PC-9 (cell line): ENCODE data around the gene TSPAN10. TPM values are rescaled to one million over a fixed set of nuclear protein-coding genes. Genes with fewer than 3 reads are reported as not detected.

Experiments used
- BruUV-seq: library from RNA; stranded (reverse); fragments of 400-500 nt; replicated peaks from 2 replicates; lab custom pipeline; 2021; lab: Mats Ljungman, UMichigan
- CTCF ChIA-PET: fragments of 300-600 bp; sonication (Branson Sonifier 250); formaldehyde crosslinking; loops from one replicate; lab custom pipeline; 2022; ENCODE audit warnings: antibody characterized with exemption; lab: Charles Lee
- POLR2A ChIA-PET: fragments of 300-600 bp; sonication (Branson Sonifier 250); formaldehyde crosslinking; loops from one replicate; lab custom pipeline; 2022; ENCODE audit warnings: antibody characterized with exemption; ENCODE audit not compliant: unreplicated experiment; lab: Charles Lee
- DNase-seq, 2 experiments: peaks; one replicate each; pipeline versions ENCODE4 v3.0.0 to v3.0.0-alpha.2; 2015 to 2022; ENCODE audit warnings: mixed read lengths in 1 of 2
- H2AFZ ChIP-seq: fragments of 200-600 bp; sonication (generic); 2 replicates; pipeline ENCODE4 v1.8.1; 2017; ENCODE audit warnings: antibody characterized with exemption
- H3F3A ChIP-seq: fragments of 200-600 bp; sonication (generic); 2 replicates; pipeline ENCODE4 v1.8.1; 2017; ENCODE audit warnings: antibody characterized with exemption, mild to moderate bottlenecking, low read depth; ENCODE audit not compliant: insufficient read depth
- H3K27ac ChIP-seq: fragments of 200-600 bp; sonication (generic); 2 replicates; pipeline ENCODE4 v1.6.1; 2016; ENCODE audit warnings: mixed run types
- H3K27me3 ChIP-seq: fragments of 200-600 bp; sonication (generic); 2 replicates; pipeline ENCODE4 v1.6.1; 2016; ENCODE audit warnings: low read depth, mixed run types; ENCODE audit not compliant: insufficient read depth
- H3K36me3 ChIP-seq: fragments of 200-600 bp; sonication (generic); 2 replicates; pipeline ENCODE4 v1.6.1; 2016; ENCODE audit warnings: low read depth, mixed run types
- H3K4me1 ChIP-seq: fragments of 200-600 bp; sonication (generic); replicated peaks from 2 replicates; pipeline ENCODE4 v1.6.1; 2016; ENCODE audit warnings: mixed run types; ENCODE audit not compliant: insufficient read depth
- H3K4me2 ChIP-seq: fragments of 200-600 bp; sonication (generic); 2 replicates; pipeline ENCODE4 v1.6.1; 2017; ENCODE audit warnings: mixed run types
- H3K4me3 ChIP-seq: fragments of 200-600 bp; sonication (generic); 2 replicates; pipeline ENCODE4 v1.6.1; 2016; ENCODE audit warnings: mixed run types
- H3K79me2 ChIP-seq: fragments of 200-600 bp; sonication (generic); 2 replicates; pipeline ENCODE4 v1.6.1; 2017; ENCODE audit warnings: low read depth, mixed run types
- H3K9me2 ChIP-seq: fragments of 200-600 bp; sonication (generic); 2 replicates; pipeline ENCODE4 v1.8.1; 2017; ENCODE audit warnings: mild to moderate bottlenecking; ENCODE audit not compliant: insufficient read depth
- H3K9me3 ChIP-seq: fragments of 200-600 bp; sonication (generic); 2 replicates; pipeline ENCODE4 v1.8.1; 2016; ENCODE audit warnings: low read depth; ENCODE audit not compliant: insufficient read depth
- H4K20me1 ChIP-seq: fragments of 200-600 bp; sonication (generic); 2 replicates; pipeline ENCODE4 v1.8.1; 2017; ENCODE audit not compliant: insufficient read depth
- EZH2 ChIP-seq: fragments of 200-600 bp; sonication (generic); IDR thresholded peaks from 2 replicates; pipeline ENCODE4 v1.8.0; 2017; ENCODE audit warnings: antibody characterized with exemption, low read depth
- intact Hi-C: fragments of 100-400 bp; cut with micrococcal nuclease; formaldehyde crosslinking; loops from one replicate; pipeline ENCODE4 v1.10.0; 2022; ENCODE audit not compliant: unreplicated experiment
- total RNA-seq: library from RNA; stranded (reverse); gene quantifications from 2 replicates; pipeline ENCODE4 v1.2.3, GENCODE V29; 2021
- TF ChIP-seq, protein P1 (sequence below): fragments of 200-600 bp; sonication (generic); conservative IDR thresholded peaks from 2 replicates; pipeline ENCODE4 v1.6.1; 2017; ENCODE audit warnings: mixed run types, antibody characterized with exemption, mild to moderate bottlenecking, moderate library complexity

The TSPAN10 gene
- total RNA-seq, 1 experiment from 2014 or later = 8.6 TPM

- H3K9me3 ChIP-seq = no peaks in the 10 kb centered on the region
- peak overlapping the region; percentile 84 for H3K4me2 ChIP-seq
- peaks cover 5% of the 10 kb centered on the region for H3K4me1 ChIP-seq
- TF ChIP-seq EZH2 = no peak
- TF ChIP-seq, protein P1, sequence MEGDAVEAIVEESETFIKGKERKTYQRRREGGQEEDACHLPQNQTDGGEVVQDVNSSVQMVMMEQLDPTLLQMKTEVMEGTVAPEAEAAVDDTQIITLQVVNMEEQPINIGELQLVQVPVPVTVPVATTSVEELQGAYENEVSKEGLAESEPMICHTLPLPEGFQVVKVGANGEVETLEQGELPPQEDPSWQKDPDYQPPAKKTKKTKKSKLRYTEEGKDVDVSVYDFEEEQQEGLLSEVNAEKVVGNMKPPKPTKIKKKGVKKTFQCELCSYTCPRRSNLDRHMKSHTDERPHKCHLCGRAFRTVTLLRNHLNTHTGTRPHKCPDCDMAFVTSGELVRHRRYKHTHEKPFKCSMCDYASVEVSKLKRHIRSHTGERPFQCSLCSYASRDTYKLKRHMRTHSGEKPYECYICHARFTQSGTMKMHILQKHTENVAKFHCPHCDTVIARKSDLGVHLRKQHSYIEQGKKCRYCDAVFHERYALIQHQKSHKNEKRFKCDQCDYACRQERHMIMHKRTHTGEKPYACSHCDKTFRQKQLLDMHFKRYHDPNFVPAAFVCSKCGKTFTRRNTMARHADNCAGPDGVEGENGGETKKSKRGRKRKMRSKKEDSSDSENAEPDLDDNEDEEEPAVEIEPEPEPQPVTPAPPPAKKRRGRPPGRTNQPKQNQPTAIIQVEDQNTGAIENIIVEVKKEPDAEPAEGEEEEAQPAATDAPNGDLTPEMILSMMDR = no peak
- peaks cover 11% of the 10 kb centered on the region; the same call in 1 of the 2 replicates for H3F3A ChIP-seq
- DNase-seq = no peak
- intact Hi-C loops = loop anchor here (5.0 kb wide), 2 partner anchors 46 to 339 kb away; partner anchors contain the start of genes CENPX, LRRC45, NPLOC4 and TSPAN10
- H3K27ac ChIP-seq = no peak overlapping the region
- CTCF ChIA-PET = interaction anchor here (0.6 kb wide), 1 partner anchor 85 kb away, joined by 13 read pairs; no protein-coding TSS in a partner anchor
- no TSS peak for BruUV-seq
- peak overlapping the region; percentile 80 for H2AFZ ChIP-seq
- H3K36me3 ChIP-seq = no peaks in the 10 kb centered on the region
- no peaks in the 10 kb centered on the region for H3K9me2 ChIP-seq
- H4K20me1 ChIP-seq = peaks cover 13% of the 10 kb centered on the region
- peak overlapping the region; percentile 93 for H3K4me3 ChIP-seq
- POLR2A ChIA-PET = interaction anchor here (0.5 to 0.9 kb wide), 3 partner anchors 25 to 117 kb away, joined by 3 read pairs; no protein-coding TSS in a partner anchor
- peaks cover 55% of the 10 kb centered on the region for H3K79me2 ChIP-seq
- no peaks in the 10 kb centered on the region for H3K27me3 ChIP-seq
Measured at GRCh38 chr17:81683208-81683583, 46.2 kb downstream of the TSPAN10 start.

GRCh38 chr17:81683584-81684441, 46.8 kb downstream of the TSPAN10 start, which contains the start of the genes ARL16 and HGS:
Gene ARL16, minus strand, starts transcription at chr17:81683797. Its CDS starts 44 bp downstream, at chr17:81683753.
Gene HGS, plus strand, starts transcription at chr17:81684011. Its CDS starts 56 bp downstream, at chr17:81684067.
- H3K4me1 ChIP-seq = peaks cover 5% of the 10 kb centered on the region
- H3K4me3 ChIP-seq = peak within 1 kb of the TSS; percentile 93
- H3K9me2 ChIP-seq = no peaks in the 10 kb centered on the region
- H2AFZ ChIP-seq = peak within 1 kb of the TSS; percentile 80
- H4K20me1 ChIP-seq = peaks cover 13% of the 10 kb centered on the region
- H3K36me3 ChIP-seq = no peaks in the 10 kb centered on the region
- peak within 1 kb of the TSS; percentile 98 for H3K4me2 ChIP-seq
- no peak for TF ChIP-seq EZH2
- TF ChIP-seq, protein P1 = no peak
- H3K79me2 ChIP-seq = peaks cover 55% of the 10 kb centered on the region
- DNase-seq = peak; percentile 90 to 99
- intact Hi-C loops = loop anchor here (1.0 to 5.0 kb wide), 3 partner anchors 19 to 338 kb away; partner anchors contain the start of genes CENPX, LRRC45, MRPL12 and NPLOC4
- H3F3A ChIP-seq = peaks cover 11% of the 10 kb centered on the region; the same call in 1 of the 2 replicates
- ChIA-PET CTCF (interaction anchor here (0.6 kb wide), 1 partner anchor 86 kb away, joined by 13 read pairs; no protein-coding TSS in a partner anchor), POLR2A (interaction anchor here (0.5 to 0.9 kb wide), 5 partner anchors 25 to 50 kb away, joined by 3 to 10 read pairs (median 4); no protein-coding TSS in a partner anchor)
- peak within 1 kb of the TSS; percentile 78 for H3K27ac ChIP-seq
- no peaks in the 10 kb centered on the region for H3K27me3 ChIP-seq
- no peaks in the 10 kb centered on the region for H3K9me3 ChIP-seq
- BruUV-seq = no TSS peak

DNA sequence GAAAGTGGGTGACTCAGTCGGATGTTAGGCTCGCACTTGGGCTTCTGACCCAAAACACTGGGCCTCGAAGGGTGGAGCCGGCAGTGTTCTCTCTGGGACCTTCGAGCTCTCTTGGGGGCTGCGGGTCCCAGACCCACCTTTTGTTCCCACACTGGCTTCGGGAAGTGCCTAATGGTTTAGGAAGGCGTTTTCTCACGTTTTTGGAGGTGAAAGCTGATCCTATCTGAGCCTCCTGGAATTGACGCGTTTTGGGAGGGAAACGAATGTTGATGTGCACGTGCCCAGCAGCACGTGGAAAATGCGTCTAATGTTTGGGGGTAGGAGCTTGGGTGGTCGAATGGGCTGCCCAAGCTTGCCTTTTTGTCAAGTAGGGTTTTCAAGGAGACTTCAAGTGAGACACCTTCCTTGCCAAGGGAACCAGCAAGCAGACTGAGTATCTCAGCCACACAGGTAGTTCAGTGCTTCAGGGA, 47.5 kb downstream of the TSPAN10 start:
- H3K27ac ChIP-seq = peak overlapping the region; percentile 78
- intact Hi-C loops = loop anchor here (1.0 to 5.0 kb wide), 3 partner anchors 19 to 338 kb away; partner anchors contain the start of genes CENPX, LRRC45, MRPL12 and NPLOC4
- H3K4me3 ChIP-seq = peak overlapping the region; percentile 93
- no peaks in the 10 kb centered on the region for H3K36me3 ChIP-seq
- H2AFZ ChIP-seq = no peak overlapping the region
- H4K20me1 ChIP-seq = peaks cover 13% of the 10 kb centered on the region
- peaks cover 55% of the 10 kb centered on the region for H3K79me2 ChIP-seq
- peak overlapping the region; percentile 98 for H3K4me2 ChIP-seq
- DNase-seq = peak in 1 of 2 experiments; percentile 68
- POLR2A ChIA-PET = interaction anchor here (0.8 kb wide), 1 partner anchor 25 kb away, joined by 10 read pairs; no protein-coding TSS in a partner anchor
- no peaks in the 10 kb centered on the region for H3K9me2 ChIP-seq
- H3F3A ChIP-seq = peaks cover 11% of the 10 kb centered on the region; the same call in 1 of the 2 replicates
- TF ChIP-seq, protein P1 = no peak
- TF ChIP-seq EZH2 = no peak
- no peaks in the 10 kb centered on the region for H3K27me3 ChIP-seq
- TSS peak; percentile 75 for BruUV-seq
- no peaks in the 10 kb centered on the region for H3K9me3 ChIP-seq
- CTCF ChIA-PET = no interaction called here
- peaks cover 5% of the 10 kb centered on the region for H3K4me1 ChIP-seq
